HCT116 (cell line): Measurements from ENCODE around the gene VAV1.

Experiments
- CEBPB ChIP-seq: IDR thresholded peaks from 2 replicates; pipeline ENCODE4 v1.6.1; 2012; ENCODE audit warnings: low read depth
- EGR1 ChIP-seq: IDR thresholded peaks from 2 replicates; pipeline ENCODE4 v1.6.1; 2012; ENCODE audit warnings: low read depth
- EZH2 ChIP-seq: fragments of 200-600 bp; sonication (generic); IDR thresholded peaks from 2 replicates; pipeline ENCODE4 v1.6.1; 2017; ENCODE audit warnings: antibody characterized with exemption, mixed run types
- EZH2phosphoT487 ChIP-seq: fragments of 200-600 bp; IDR thresholded peaks from 2 replicates; pipeline ENCODE4 v1.6.1; 2018; ENCODE audit warnings: antibody characterized with exemption, borderline replicate concordance
- POLR2A ChIP-seq: IDR thresholded peaks from 2 replicates; pipeline ENCODE4 v1.7.0; 2011; ENCODE audit warnings: borderline replicate concordance; ENCODE audit not compliant: insufficient read depth, insufficient read length; ENCODE audit errors: extremely low read depth
- POLR2AphosphoS5 ChIP-seq: IDR thresholded peaks from 2 replicates; pipeline ENCODE4 v1.6.1; 2011; ENCODE audit warnings: mild to moderate bottlenecking, low read depth, low read length, moderate library complexity
- RAD21 ChIP-seq: IDR thresholded peaks from 2 replicates; pipeline ENCODE4 v1.6.1; 2012; ENCODE audit warnings: low read depth, mild to moderate bottlenecking
- YY1 ChIP-seq: IDR thresholded peaks from 2 replicates; pipeline ENCODE4 v1.6.1; 2011; ENCODE audit warnings: low read length, low read depth, moderate library complexity, mild to moderate bottlenecking; ENCODE audit not compliant: insufficient replicate concordance; ENCODE audit errors: extremely low read depth
- ZNF274 ChIP-seq: fragments of 200-500 bp; sonication (Bioruptor generic); IDR thresholded peaks from 2 replicates; pipeline ENCODE4 v1.6.1; 2014; ENCODE audit warnings: mild to moderate bottlenecking, low read depth, low read length, inconsistent platforms
- TF ChIP-seq, protein P1 (sequence below): IDR thresholded peaks from 2 replicates; pipeline ENCODE4 v1.6.1; 2012
- TF ChIP-seq, protein P2 (sequence below), 3 experiments: fragments of 200-600 bp in 1 of 3; sonication (generic) in 1 of 3; IDR thresholded peaks in 2 of 3; conservative IDR thresholded peaks in 1 of 3; 2 replicates each; pipeline ENCODE4 v1.5.1; 2012 to 2017; ENCODE audit warnings: low read depth in 2 of 3, low read length in 2 of 3, antibody characterized with exemption in 1 of 3, borderline replicate concordance in 1 of 3, control low read depth in 1 of 3, mild to moderate bottlenecking in 1 of 3, mixed read lengths in 1 of 3, mixed run types in 1 of 3, moderate library complexity in 1 of 3; ENCODE audit not compliant: insufficient read depth in 1 of 3
- TF ChIP-seq, protein P3 (sequence below): IDR thresholded peaks from 2 replicates; pipeline ENCODE4 v1.6.1; 2012

DNA sequence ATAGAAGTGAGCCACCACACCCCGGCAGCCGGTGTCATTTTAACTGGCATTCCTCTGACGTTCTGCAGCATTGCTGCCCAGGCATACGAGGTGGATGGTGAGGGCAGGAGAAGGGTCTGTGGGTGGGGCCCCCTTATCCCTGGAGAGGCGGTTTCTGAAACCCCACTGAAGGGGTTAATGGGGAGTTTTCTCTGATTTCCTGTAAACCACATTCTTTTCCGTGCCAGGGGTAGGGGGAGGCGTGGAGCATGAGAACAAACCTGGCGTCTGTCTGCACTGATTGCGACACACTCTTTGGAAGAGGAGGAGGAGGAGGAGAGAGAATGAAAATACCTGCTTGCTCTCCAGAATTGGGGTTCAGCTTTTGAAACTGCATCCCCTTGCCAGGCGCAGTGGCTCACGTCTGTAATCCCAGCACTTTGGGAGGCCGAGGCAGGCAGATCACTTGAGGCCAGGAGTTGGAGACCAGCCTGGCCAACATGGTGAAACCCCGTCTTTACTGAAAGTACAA, 49.3 kb upstream of the VAV1 start:
- TF ChIP-seq POLR2A (no peak), YY1 (no peak), ZNF274 (no peak), EZH2 (no peak), EGR1 (no peak), RAD21 (no peak), POLR2AphosphoS5 (no peak), EZH2phosphoT487 (no peak), CEBPB (peak; percentile 95)
- TF ChIP-seq, protein P1, sequence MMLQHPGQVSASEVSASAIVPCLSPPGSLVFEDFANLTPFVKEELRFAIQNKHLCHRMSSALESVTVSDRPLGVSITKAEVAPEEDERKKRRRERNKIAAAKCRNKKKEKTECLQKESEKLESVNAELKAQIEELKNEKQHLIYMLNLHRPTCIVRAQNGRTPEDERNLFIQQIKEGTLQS: no peak
- TF ChIP-seq, protein P2, sequence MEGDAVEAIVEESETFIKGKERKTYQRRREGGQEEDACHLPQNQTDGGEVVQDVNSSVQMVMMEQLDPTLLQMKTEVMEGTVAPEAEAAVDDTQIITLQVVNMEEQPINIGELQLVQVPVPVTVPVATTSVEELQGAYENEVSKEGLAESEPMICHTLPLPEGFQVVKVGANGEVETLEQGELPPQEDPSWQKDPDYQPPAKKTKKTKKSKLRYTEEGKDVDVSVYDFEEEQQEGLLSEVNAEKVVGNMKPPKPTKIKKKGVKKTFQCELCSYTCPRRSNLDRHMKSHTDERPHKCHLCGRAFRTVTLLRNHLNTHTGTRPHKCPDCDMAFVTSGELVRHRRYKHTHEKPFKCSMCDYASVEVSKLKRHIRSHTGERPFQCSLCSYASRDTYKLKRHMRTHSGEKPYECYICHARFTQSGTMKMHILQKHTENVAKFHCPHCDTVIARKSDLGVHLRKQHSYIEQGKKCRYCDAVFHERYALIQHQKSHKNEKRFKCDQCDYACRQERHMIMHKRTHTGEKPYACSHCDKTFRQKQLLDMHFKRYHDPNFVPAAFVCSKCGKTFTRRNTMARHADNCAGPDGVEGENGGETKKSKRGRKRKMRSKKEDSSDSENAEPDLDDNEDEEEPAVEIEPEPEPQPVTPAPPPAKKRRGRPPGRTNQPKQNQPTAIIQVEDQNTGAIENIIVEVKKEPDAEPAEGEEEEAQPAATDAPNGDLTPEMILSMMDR (IDR thresholded peaks at IDR 0.05 in 2 of 3, conservative IDR thresholded peaks at IDR 0.05 in 1 of 3; ENCODE audit: borderline replicate concordance in 1 of 3, insufficient read depth in 1 of 3, low read depth in 2 of 3, low read length in 2 of 3): no peak
- TF ChIP-seq, protein P3, sequence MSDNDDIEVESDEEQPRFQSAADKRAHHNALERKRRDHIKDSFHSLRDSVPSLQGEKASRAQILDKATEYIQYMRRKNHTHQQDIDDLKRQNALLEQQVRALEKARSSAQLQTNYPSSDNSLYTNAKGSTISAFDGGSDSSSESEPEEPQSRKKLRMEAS: no peak
